Activated CD4-positive, CD25-positive, alpha-beta regulatory T cell treated with anti-CD3 and anti-CD28 coated beads, Interleukin-2, amount 50 U/mL, for 16 hours (primary cell): ENCODE measurements around the gene NXPE1.

Source experiments
- DNase-seq: peaks from one replicate; pipeline ENCODE4 v3.0.0-alpha.2; 2020; ENCODE audit warnings: low read depth, low spot score

NXPE1 gene

DNA sequence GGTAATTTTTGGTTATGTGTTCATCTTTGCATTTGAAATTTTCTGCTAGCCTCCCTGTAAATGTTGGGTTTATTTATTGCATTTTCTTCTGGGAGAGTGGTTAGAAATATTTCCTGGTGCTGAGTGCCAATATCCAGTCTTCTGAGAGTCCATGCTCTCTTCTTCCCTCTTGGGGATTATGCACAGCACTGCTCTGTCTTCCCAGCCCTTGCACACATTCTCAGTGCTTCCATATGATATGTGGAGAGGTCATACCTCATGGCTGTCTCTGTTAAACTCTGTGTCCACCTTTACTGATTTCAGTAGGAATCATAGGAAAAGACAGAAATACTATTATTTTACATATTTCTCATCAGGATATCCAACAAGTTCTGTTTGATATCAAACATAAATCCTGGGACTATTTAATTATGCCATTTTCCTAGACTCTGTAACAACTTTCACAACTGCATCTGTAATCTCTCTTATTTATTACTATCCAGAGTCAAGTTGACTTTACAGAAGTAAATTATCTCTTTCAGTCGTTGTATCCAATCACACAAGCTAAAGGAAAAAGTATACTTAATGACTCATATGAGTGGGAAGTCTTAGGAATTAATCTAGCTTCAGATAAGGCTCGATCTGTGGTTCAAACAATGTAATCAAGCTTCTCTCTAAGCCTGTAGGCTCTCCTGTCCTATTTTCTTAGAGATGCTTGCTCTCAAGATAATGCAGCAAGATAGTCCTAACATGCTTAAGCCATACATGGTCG lies 2.7 kb upstream of the NXPE1 start:
- DNase-seq, result no peak

DNA sequence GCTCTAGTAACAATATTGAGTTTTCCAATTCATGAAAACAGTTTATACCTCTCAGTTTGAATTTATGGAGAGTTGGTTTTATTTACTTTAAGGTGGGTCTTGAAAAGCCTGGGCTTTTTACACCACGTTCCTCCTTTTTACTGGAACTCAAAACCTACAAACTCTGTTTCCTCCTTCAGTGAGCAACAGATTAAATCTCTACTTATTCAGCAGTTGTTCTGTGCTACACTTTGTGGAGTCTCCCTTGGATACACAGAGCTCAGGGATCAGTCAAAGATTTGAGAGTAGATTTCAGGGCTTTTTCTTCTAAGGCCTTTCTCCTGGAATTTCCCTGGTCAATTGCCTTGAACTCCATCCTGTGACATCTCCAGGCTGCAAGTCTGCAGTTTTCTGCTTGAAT lies 3.5 kb downstream of the NXPE1 start:
- DNase-seq, result no peak

DNA sequence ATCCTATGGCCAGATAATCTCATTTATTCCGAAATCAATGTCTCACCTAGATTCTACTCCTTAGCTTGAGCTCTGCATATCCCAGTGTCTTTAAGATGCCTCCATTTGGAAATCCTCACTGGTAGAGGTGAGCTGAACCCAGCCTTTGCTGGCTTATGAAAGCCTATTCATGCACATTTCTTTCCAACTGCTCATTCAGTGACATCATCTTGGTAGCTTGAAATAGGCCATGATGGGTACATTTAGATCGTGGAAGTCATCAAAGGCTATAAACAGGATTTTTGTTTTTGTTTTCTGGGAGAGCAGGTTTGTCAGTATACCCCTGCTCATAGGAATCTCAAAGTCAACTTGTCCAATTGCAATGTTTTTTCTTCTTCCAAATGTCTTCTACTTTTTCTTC lies 6.0 kb downstream of the NXPE1 start:
- no peak for DNase-seq

- DNase-seq, result no peak
Observed at GRCh38 chr11:114551060-114551459, 8.6 kb downstream of the NXPE1 start.

DNA sequence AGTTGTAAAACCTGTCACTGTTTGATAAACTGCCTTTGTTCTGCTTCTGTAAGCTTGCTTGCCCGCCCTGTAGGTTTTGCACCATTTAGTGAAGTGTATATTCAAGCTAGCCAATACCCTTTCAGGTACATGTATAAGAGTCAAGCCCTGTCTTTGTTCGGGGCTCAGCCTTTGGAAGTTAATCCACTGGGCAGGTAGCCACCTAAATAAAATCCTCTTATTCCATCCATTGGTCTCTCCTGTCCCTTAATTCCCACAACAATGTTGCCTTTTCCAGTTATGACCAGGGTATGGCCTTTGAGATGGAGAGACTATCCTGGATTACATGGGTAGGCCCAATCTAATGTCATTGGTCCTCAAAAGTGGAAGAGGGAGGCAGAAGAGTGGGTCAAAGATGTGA lies 34.0 kb downstream of the NXPE1 start:
- DNase-seq, result no peak

DNA sequence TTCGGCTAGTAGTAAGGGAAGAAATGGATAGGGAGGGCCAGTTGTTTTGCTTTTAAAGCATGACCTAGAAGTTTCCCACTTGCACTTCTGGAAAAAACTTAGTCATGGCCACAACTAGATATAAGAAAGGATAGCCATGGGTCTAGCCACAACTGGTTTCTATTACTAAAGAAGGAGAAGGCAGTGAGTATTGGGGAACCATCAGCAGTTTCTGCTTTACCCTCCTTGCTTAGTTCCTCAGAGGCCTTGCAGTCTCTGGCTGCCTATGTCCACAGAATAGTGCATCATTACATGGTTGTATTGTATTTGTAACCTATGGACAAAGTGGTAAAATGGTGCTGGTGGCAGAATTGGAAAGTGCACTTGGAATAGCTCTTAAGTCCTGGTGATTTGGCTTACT lies 35.6 kb downstream of the NXPE1 start:
- DNase-seq, result no peak

DNA sequence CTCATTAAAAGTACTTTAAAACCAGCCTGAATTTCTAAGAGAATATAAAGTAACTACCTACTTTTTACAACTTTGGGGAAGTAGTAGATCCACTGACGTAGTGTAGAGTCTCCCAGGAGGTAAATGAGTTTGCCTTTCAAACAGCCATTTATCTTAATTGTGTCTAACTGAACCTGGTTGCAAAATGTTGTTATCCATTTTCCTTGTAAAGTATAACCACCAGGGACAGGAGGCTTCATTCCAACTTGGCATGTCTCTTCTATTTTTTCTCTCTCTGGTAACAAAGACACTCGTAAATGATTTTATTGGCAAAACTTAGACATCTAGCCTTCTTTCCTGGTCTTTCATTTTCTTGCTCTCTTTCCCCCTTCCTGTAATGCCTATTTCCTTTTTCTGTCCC lies 36.9 kb downstream of the NXPE1 start:
- no peak for DNase-seq

- no peak for DNase-seq
Observed at GRCh38 chr11:114511538-114511937, 48.1 kb downstream of the NXPE1 start.

DNA sequence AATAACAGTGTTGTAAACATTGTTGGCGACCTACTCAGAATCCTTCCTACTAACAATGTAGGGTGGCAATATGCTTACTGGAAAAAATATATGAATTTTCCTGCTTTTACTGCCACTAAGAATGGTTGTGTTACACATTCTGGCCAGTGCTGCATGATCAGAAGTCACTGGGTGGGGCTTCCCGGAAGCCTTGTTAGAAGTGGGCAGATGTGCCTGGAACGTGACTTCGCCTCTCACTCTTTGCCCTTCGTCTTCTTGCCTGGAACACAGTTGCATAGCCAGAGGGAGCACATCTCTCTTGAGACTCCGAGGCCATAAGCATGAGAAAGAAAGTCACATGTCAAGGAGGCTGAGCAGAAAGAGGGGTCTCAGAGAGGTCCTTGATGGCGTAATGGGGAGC lies 48.6 kb downstream of the NXPE1 start:
- no peak for DNase-seq

GRCh38 chr11:114501901-114502300 lies 57.8 kb downstream of the NXPE1 start:
- no peak for DNase-seq

- DNase-seq, result no peak
Observed at GRCh38 chr11:114499756-114500155, 59.9 kb downstream of the NXPE1 start.

DNA sequence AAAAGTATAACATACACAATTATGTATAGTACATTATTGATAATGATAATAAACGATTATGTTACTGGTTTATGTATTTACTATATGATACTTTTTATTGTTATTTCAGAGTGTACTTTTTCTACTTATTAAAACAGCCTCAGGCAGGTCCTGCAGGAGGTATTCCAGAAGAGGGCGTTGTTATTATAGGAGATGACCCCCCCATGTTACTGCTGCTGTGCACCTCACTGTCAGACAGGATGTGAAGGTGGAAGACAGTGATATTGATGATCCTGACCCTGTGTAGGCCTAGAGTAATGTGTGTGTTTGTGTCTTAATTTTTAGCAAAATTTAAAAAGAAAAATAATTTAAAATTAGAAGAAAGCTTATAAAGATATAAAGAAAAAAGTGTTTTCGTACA lies 62.8 kb downstream of the NXPE1 start:
- no peak for DNase-seq

DNA sequence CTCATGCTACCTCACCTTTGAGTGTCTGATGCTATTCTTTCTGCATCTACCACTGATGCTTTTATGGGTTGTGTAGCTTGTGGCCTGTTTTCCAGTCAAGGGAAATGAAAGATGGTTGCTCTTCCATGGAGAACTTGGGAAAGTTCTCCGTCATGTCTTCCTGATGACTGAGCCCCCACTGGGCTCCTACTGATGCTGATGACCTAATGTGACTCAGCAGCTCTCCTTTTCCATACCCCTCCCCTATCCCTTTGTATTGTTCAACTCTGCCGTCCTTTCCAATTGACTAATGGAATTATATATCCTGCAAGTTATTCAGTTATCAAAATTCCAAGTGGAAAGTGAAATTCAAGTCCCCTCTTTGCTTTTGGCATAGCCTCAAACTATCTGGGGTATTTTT lies 75.8 kb downstream of the NXPE1 start:
- no peak for DNase-seq

DNA sequence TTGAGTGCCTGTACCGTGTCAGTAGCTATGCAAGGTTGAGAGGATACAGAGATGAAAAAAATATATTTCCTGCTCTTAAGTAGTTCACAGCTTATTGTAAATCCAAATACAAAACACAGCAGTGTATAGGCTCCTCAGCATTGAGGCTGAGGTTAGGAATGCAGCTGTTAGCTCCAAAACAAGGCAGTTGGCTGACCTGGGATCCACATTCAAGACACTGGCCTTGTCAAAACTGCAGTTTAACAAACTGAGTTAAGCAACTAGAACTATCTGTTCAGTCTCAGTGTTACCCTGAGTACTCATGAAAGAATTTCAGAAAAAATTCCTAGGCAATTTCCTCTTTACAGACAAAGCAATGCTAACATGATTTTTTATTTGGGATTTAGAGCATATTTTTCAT lies 77.6 kb downstream of the NXPE1 start:
- DNase-seq, result no peak

DNA sequence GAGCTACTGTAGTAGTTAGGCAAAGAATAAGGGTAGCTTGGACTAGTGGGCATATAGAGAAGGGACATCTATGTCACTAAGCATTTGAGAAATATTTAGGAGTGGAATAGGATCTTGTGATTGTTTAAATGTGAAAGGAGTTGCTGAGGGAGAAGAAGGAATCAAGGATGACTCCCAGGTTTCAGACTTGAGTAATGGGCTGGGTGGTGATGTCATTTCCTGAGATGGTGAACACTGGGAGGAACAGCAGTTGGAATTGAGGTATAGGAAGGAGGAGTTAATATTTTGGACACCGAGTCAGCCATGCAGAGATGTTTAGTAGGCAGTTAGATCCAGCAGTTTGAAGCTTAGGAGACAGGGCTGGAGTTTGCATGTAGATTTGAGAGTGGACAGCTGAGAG lies 80.3 kb downstream of the NXPE1 start:
- DNase-seq, result no peak

DNA sequence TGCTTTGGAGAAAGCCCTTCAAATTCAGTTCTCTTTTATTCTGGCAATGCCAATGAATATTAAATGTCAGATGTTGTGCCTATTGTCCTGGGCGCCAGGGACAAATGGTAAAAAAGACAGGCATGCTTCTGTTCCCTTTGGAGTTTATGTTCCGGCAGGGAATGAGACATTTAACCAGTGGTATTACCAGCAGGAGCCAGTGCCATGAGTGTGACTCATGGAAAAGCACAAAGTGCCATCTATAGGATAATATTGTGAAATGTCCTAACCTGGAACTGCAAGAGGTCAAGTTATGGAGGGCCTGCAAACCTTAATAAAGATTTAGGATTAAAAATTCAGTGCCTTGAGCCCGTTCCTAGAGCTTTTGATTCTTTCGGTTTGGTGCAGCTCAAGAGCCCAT lies 80.9 kb downstream of the NXPE1 start:
- DNase-seq, result no peak

DNA sequence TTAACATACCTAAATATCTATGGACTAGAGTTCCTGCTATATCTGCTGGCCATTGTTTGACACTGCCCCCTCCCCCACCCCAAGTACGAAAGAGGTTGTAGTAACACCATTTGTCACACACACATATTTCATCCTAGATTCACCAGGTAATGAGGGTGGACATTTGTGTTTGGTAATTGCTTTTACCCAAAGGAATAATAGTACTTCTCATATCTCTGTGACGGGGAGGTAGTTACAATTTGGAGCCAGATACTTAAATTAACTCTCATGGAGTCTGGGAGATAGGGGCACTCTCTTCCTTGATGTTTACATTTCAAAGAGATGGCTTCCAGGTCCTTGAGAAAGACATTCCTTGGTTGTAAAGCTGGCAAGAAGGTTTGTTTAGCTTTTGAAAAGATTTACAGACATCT lies 81.7 kb downstream of the NXPE1 start:
- DNase-seq, result no peak

GRCh38 chr11:114472661-114473060 lies 87.0 kb downstream of the NXPE1 start:
- no peak for DNase-seq
